Measurements from ENCODE around the gene POLR2L.

The POLR2L gene

DNA sequence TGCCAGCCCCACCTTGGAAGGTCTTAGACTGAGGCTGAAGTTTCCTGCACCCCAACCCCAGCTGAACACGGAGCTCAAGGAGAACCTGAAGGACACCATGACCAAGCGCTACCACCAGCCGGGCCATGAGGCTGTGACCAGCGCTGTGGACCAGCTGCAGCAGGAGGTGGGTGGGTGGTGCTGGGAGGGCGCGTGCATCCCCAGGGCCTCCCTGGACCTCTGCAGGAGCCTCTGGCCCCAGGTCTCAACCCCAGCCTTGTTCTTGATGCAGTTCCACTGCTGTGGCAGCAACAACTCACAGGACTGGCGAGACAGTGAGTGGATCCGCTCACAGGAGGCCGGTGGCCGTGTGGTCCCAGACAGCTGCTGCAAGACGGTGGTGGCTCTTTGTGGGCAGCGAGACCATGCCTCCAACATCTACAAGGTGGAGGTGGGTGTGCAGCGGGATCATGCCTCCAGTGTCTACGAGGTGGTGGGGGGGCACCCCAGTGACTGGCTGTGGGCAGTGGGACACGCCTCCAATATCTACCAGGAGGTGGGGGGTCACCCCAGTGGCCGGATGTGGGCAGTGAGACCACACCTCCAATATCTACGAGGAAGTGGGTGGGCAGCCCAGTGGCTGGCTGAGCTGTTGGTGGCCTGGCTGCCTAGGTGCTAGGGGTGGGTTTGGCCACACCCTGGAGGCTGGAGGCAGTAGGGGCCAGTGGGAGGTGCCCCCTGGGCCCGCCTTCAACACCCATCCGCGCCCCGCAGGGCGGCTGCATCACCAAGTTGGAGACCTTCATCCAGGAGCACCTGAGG, 4.9 kb downstream of the POLR2L start:
- no peak for DNase-seq

DNA sequence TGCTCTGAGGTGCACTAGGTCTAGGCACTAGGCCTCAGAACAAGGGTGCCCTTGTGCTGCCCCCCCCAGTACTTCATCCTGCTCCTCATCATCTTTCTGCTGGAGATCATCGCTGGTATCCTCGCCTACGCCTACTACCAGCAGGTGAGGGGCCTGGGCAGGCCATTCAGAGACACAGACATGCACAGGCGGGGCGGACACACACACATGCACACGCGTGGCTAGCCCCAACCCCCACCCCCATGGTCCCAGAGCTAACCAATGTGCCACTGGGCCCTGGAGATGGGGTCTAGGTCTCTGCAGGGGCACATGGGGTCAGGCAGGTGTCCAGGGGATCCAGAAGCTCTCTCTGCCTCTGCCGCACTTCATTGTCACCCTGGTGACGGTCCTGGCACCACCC, 5.6 kb downstream of the POLR2L start:
- no peak for DNase-seq

DNA sequence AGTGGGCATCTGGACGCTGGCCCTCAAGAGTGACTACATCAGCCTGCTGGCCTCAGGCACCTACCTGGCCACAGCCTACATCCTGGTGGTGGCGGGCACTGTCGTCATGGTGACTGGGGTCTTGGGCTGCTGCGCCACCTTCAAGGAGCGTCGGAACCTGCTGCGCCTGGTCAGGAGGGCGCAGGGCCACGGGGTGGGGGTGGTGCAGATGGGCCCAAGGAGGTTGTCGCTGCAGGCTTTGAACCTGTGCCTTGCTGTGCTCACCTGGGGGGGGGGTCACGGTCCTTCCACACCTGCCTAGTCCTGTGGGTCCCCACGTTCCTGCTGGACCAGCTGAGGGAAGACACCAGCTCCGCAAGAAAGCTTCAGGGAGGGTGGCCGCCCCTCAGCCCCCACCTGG, 6.1 kb downstream of the POLR2L start:
- DNase-seq = no peak

DNA sequence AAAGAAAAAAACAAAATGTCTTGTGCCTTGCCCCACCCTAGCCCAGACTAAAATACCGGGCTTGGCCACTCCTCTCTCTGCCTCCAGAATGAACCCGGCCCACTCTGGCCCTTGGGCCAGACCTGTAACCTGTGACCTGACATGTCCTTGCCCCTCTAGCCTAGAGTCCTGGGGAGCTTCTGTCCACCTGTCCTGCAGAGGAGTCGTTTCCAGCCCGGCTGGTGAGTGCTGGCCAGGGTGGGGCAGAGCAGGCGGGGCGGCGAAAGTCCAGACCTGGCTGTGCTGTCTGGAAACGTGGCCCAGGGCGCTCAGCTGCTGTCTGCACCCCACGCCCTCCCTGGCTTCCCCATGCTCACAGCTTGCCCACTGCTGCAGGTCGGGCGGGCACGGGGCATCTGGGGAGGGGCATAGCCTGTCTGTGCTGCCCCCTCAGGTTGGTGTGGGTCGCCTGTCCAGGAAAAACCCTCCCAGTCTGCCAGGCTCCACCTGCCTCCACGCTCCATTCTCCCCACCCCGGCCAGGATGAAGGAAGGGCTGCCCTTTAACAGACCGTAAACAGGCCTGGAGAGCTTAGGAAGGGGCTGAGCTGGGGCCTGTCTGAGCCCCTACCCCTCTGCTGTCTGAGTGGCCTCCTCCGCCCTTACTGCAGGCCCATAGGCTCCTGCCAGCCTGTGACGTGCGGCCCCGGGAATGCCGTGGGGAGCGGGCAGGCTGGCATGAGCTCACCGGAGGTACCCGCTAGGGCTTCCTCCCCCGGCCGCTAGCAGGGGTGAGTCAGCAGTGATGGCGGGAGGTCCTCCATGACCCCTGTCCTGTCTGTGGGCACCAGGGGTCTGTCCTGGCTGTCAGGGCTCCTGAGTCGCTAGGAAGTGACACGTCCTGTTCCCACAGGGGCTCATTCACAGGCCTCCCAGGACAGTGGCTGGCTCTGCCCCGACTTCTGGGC, 7.7 kb downstream of the POLR2L start:
- no peak for DNase-seq

DNA sequence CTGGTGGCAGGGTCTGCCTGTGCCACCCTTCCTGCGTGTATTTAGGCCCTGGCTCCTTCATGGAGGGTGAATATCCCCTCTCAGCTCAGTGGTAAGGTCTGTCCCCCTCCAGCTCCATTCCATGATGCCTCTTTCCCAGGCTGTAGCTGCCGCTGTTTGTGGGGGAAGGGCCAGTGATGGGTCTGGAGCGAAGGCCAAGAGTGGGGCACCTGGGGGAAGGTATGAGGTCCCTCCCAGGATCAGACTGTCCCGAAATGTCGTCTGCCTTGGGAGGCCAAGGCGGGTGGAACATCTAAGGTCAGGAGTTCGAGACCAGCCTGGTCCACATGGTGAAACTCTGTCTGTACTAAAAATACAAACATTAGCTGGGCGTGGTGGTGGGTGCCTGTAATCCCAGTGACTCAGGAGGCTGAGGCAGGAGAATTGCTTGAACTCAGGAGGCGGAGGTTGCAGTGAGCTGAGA, 8.4 kb downstream of the POLR2L start:
- DNase-seq = no peak

DNA sequence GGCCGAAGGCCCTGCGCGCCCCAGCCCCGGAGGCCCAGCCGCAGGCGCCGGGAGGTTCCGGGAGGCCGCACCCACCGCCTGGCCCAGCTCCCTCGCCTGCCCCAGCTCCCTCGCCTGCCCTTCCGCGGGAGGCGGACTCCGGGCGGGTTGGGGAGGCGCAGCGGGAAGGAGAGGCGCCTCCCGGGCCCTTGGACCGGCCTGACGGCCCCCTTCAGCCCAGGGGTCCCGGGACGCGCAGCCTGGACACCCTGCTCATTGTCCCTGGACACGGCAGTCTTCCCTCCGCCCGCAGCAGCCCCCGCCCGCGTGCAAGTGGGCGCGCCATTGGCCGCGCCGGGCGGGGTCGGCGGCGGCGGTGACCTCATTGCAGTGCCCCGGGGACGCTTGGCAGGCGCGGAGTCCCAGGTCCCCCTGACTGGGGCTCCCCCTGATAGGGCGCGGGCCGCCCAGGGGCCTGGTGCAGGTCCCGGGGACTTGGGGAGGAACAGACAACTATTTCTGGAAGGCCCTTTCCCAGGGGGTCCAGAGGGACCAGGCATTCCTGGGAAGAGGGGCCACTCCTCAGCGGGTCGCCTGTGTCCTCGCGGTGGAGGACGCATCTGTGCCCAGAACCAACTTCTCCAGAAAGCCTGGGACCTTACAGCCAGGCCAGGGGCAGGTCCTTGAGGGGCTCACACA, 9.1 kb downstream of the POLR2L start:
- DNase-seq = no peak

DNA sequence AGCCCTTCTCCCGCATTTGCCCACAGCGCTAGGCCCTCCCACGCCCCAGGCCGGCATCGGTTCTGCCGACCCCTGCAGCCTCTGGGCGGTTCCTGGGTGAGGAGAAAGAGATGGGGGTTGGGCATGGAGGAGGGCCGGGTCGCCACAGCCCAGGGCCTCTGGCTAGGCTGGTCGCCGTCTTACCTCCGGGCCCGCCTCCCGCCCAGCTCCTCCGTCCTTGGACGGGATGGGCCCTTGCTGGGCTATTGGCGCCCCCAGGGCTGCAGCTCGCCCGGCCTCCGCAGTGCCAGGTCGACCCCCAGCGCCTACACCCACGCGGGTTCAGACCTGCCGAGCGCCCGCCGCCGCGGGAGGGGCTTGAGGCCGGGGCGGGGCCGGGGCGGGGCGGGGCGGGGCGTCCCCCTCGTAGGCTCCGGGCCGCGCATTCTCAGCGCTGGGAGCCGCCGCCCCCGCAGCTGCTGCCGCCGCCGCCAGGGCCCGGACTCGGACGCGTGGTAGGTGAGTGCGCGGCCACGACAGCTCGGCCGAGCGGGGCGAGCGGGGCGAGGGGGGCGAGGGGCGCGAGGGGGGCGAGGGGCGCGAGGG, 9.7 kb downstream of the POLR2L start, which contains the start of gene CD151:
Gene CD151 (plus strand): TSS at position 424 of the 585 bp plus-strand sequence. CDS start 3,118 bp downstream, outside the sequence.
- no peak for DNase-seq

DNA sequence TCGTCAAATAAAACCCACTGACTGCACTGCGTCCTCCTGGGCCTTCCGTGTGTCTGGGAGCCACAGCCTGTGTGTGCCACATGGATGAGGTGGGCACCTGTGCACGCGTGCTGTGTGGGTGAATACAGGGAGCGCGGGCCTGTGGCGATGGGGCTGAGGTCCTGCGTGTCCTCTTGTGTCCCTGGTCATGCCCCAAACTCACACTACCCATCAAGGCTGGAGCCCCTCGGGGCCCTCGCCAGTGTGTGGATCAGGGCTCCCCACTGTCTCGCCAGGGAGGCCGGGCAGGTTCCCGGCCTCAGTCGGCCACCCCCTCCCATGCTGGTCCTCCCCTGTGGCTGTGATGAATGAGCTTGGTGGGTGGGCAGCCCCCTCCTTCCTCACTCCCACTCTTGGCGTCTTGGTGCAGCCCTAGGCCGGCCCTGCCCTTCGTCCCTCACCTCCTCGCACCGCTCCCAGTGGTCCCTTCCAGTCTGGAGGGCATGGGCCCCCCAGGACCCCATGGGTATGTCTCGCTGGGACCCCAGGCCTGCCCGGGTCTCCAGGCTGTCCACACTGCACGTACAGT, 10.3 kb downstream of the POLR2L start:
- DNase-seq = no peak

DNA sequence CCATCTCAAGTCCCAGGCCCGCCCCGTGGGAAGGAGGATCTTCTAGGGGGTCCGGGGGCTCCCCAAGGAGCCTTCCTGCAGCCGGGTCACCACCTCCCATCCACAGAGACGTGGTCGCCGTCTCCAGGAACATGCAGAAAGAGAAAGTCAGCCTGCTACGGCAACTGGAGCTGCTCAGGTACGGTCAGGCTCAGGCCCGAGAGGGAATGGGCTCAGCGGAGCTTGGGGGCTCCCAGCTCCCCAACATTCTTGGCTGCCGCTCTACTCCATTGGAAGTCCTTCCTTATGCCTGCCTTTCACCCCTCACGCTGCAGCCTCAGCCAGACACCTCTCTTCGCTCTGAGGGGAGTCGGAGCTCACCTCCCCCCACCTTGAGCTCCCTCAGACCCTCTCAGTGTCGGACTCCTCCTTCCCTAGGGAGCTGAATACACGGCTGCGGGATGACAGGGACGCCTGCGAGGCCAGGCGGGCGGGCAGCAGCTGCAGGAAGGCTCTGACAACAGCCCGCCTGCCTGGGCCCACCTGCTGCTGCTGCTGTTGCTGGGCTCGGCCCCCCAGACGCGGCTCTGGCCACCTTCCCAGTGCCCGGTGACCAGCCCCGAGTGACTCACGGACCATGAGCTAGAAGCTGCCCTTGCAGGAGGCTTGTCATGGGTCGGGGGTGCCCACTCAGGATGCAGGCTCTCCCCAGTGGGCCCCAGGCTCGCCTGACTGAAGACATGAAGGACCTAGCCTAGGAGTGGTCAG, 11.0 kb downstream of the POLR2L start:
- no peak for DNase-seq

DNA sequence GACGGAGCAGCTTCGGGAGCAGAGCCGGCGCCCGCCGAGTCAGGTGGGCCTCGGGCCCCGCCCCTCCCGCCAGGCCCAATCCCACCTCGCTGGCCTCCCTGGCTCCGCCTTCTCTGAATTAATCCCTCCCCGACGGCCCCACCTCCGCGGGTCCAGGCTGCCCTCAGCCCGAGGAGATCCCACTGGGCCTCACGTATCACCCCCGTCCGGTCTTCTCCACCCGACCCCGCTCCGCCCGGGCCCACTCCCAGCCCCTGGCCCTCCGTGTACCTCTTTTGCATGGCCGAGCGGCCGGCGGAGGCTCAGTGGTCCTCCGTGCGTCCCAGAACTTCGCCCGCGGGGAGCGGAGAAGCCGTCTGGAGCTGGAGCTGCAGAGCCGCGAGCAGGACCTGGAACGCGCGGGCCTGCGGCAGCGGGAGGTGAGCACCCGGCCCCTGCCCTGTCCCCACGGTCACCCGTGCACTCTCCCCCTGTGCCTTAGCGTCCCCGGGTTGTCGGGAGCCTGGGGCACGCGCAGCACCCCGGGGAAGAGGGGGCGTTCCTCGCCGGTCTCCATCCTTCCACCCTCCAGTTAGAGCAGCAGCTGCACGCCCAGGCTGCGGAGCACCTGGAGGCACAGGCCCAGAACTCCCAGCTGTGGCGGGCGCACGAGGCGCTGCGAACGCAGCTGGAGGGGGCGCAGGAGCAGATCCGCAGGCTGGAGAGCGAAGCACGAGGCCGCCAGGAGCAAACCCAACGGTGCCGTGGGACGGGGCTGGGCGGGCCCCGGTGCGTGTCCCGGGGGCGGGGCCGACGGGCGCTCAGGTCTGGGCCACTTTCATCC, 11.8 kb downstream of the POLR2L start:
- DNase-seq = no peak

DNA sequence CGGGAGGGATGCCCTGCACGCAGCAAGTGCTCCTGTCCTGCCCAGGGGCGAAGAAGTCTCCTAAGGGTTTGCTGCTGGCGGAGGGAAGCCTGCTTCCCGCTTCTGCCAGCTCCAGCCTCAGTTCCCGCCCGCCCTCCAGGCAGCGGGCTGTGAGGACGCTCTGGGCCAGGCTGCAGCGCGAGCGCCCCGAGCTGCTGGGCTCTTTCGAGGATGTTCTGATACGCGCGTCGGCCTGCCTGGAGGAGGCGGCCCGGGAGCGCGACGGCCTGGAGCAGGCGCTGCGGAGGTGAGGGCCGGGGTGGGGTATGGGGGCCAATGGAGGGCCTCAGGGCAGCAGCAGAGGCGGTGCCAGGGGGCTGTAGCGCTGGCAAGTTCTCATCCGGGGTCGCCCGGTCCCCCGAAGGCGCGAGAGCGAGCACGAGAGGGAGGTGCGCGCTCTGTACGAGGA, 12.5 kb downstream of the POLR2L start:
- no peak for DNase-seq

DNA sequence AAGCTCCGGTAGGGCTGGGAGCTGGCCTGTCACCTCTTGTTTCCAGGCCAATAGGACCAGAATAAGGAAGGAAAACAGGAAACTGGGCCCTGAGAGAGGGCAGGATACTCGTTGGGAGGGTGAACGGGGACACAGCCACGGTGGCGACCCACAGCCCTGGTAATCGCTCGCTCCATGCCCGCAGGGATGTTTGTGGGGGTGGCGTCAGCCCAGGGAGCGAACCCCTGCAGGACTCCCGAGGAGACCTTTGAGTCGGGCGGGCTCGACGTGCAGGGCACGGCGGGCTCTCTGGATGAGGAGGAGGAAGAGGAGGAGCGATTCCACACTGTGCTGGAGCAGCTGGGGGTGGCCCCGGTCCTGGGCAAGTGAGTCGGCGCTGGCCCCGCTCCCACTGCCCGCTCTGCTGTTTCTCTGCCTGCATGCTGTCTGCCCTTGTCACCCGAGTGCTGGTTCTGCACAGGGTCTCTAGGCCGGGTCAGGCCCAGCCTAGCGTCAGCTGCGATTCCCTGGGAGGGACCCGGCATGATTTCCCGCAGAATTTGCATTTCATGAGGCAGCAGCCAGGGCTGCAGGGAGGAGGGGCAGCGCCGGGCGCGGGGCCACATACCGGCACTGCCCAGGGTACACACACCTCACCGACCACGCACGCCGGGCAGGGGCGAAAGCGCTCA, 13.0 kb downstream of the POLR2L start:
- no peak for DNase-seq

DNA sequence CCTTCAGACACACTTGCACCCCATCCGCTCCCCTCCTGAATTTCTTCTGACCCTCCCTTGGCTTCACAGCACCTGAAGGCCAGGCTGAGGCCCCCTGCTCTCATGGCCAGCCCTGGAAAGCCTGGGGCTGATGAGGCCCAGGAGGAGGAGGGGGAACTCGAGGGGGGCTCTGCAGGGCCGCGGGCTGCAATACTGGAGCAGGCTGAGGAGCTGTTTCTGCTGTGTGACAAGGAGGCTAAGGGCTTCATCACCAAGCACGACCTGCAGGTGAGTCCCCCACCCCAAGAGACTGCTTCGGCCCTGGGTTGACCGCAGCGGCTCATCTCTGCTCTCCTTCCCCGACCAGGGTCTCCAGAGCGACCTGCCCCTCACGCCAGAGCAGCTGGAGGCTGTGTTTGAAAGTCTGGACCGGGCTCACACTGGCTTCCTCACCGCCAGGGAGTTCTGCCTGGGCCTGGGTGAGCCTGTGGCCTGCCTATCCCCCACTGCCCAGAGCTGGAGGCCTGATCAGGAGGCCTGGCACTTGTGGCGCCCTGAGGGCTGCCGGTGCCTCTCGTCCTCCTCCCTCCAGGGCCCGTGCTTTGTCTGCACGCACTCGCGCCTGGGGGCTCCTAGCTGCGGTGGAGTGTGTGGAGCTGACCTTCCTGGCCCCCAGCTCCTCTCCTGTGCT, 13.7 kb downstream of the POLR2L start:
- no peak for DNase-seq

DNA sequence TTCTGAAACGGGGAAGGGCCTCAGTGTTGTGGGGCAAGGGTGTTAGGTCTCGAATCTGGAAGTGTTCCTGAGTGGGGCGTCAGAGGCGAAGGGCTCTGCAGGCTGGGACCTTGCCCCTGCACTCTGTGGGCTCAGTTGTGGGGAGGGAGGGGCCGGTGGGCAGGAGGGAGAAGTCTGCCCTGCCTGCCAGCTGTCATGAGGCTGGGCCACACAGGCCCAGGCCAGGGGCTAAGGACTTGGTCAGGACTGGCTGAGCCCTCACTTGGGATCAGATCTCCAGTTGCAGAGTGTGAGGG, 14.5 kb downstream of the POLR2L start, which contains the start of gene CRACR2B:
Gene CRACR2B (plus strand): TSS at position 23 of the 296 bp plus-strand sequence. CDS start 689 bp downstream, outside the sequence.
- no peak for DNase-seq

DNA sequence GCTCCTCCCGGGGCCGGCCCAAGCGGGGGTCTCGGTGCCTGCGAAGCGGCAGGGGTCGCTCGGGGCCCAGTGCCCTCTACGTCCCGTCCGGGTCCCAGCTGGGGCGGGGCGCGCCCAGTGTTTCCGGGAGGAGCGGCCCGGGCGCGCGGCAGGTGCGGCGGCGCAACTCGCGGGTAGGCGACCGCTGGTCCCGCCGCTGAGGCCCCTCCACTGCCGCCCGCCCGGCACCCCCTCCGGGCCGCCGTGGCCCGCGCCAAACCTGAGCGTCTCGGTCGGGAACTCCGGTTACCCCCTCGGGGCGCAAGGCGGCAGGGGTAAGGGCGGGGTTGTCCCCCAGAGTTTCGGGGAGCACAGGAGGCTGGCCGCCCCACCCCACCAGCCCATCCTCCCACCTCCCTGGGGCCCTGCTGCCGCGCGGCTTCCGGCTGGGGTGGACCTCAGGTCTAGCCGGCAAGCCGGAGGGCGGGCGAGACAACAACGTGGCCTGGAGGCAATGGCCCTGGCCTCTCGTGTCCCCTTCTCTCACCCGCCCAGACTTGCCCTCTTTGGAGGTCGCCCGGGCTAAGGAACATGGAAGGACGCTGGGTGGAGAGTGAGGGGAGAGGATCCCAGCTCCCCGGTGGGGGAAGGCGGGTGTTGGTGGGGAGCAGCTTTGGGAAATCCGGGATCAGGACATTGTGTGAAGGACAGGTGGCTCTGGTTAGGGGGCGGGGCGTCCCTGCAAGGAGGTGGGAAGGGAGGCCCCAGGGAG, 15.0 kb downstream of the POLR2L start:
- DNase-seq = no peak

DNA sequence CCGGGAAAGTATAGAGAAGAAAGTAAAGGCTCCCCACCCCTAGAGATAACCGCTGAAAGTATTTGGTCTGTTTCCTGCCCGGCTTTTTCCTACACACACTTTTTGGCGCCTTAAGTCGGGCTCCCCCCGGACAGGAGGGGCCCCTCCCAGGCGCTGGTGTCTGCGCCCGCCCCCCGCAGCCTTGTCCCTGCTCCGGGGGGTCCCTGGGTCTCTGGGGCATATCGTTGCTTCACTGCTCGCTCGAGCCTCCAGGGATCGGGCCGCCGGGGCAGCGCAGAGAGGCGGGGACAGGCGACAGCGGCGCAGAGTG, 15.5 kb downstream of the POLR2L start:
- DNase-seq = no peak

DNA sequence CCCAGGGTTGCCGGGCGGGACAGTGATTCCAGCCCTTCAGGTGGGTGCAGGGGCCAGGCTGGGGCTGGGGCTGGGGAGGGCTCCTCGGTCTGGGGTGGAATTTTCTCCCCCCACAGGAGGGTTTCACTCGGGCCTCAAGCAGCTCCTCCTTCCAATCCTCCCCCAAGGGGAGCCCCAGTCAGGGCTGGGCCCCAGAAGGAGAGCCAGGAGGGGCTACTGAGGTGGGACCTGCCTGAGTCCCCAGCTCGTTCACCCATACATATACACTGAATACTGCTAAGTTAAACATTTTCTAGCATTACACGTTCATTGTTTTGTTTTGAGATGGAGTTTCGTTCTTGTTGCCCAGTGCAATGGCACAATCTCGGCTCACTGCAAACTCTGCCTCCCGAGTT, 16.1 kb downstream of the POLR2L start:
- DNase-seq = no peak

DNA sequence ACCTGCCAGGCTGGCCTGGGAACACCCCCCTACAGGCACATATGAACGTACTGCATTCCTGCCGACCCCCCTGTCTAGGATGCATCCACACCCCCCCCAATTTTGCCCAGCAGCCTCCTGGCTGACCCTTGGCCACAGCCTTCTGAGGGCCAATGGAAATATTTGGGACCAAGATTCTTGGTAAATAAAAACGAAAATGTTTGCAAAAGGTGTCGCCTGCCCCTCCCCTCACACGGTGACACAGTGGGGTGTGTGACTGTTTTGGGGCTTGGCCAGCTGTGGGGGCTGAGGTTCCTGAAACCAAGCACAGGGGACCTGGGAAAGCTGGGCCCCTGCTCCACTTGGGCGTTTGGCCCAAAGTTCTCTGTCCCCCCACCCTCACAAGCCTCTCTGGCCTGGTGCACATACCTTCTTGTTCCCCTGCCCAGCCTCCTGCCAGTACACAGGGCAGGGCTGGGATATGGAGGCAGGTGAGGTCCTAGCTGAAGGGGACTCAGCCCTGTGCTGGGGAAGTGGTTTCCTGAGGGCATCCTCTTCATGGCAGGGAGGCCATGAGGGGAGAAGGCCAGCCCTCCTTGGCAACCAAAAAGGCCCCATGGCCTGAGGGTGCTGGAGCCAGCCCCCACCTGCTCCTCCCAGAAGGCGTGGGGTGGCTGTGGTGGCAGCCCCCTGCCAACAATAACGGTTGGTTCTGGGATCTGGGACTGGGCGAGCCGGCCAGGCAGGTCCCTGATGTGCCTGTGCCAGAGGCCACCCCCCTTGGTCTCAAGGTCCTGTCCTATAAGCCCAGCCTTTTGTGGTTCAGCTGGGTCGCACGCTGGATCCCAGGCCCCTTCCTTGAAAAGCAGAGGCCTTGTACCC, 16.7 kb downstream of the POLR2L start:
- no peak for DNase-seq
